Measurements from ENCODE around the gene VSTM4. TPM values are rescaled to one million over a fixed set of nuclear protein-coding genes. Genes with fewer than 3 reads are reported as not detected.

The VSTM4 gene
- total RNA-seq, 1 donor: 10.1 TPM

GRCh38 chr10:49009199-49009979, 105.9 kb downstream of the VSTM4 start:
- Histone ChIP-seq H3K4me1 (ENCODE audit: insufficient read depth, low read length) (no peaks in the 10 kb centered on the region), H2AFZ (ENCODE audit: low read length) (no peak overlapping the region), H3K4me2 (ENCODE audit: insufficient read depth, low read length) (no peak overlapping the region), H3K9me3 (ENCODE audit: low read depth, low read length) (no peaks in the 10 kb centered on the region), H3K79me2 (ENCODE audit: insufficient read depth, low read length) (no peaks in the 10 kb centered on the region), H3K27ac (ENCODE audit: low read depth, low read length) (no peak overlapping the region), H4K20me1 (ENCODE audit: insufficient read depth, low read length) (no peaks in the 10 kb centered on the region), H3K4me3 (ENCODE audit: insufficient read depth, low read length) (no peak overlapping the region), H3K27me3 (ENCODE audit: insufficient read depth, low read length) (peaks cover 14% of the 10 kb centered on the region), H3K36me3 (ENCODE audit: insufficient read depth, low read length) (no peaks in the 10 kb centered on the region)
- TF ChIP-seq CTCF (IDR thresholded peaks at IDR 0.05; ENCODE audit: extremely low read depth, low read depth, low read length): no peak
- DNase-seq (ENCODE audit: insufficient read length, low spot score, missing footprints): no peak

GRCh38 chr10:49008505-49009198, 106.7 kb downstream of the VSTM4 start:
- Histone ChIP-seq H3K4me2 (ENCODE audit: insufficient read depth, low read length) (no peak overlapping the region), H3K4me1 (ENCODE audit: insufficient read depth, low read length) (no peaks in the 10 kb centered on the region), H3K27me3 (ENCODE audit: insufficient read depth, low read length) (peaks cover 14% of the 10 kb centered on the region), H4K20me1 (ENCODE audit: insufficient read depth, low read length) (no peaks in the 10 kb centered on the region), H3K27ac (ENCODE audit: low read depth, low read length) (no peak overlapping the region), H2AFZ (ENCODE audit: low read length) (no peak overlapping the region), H3K4me3 (ENCODE audit: insufficient read depth, low read length) (no peak overlapping the region), H3K36me3 (ENCODE audit: insufficient read depth, low read length) (no peaks in the 10 kb centered on the region), H3K9me3 (ENCODE audit: low read depth, low read length) (no peaks in the 10 kb centered on the region), H3K79me2 (ENCODE audit: insufficient read depth, low read length) (no peaks in the 10 kb centered on the region)
- no peak for TF ChIP-seq CTCF (IDR thresholded peaks at IDR 0.05; ENCODE audit: extremely low read depth, low read depth, low read length)
- DNase-seq (ENCODE audit: insufficient read length, low spot score, missing footprints): no peak

- Histone ChIP-seq H3K4me3 (ENCODE audit: insufficient read depth, low read length) (no peak overlapping the region), H3K4me1 (ENCODE audit: insufficient read depth, low read length) (no peaks in the 10 kb centered on the region), H3K79me2 (ENCODE audit: insufficient read depth, low read length) (no peaks in the 10 kb centered on the region), H3K27ac (ENCODE audit: low read depth, low read length) (no peak overlapping the region), H3K27me3 (ENCODE audit: insufficient read depth, low read length) (peaks cover 14% of the 10 kb centered on the region), H2AFZ (ENCODE audit: low read length) (no peak overlapping the region), H4K20me1 (ENCODE audit: insufficient read depth, low read length) (no peaks in the 10 kb centered on the region), H3K9me3 (ENCODE audit: low read depth, low read length) (no peaks in the 10 kb centered on the region), H3K36me3 (ENCODE audit: insufficient read depth, low read length) (no peaks in the 10 kb centered on the region), H3K4me2 (ENCODE audit: insufficient read depth, low read length) (no peak overlapping the region)
- DNase-seq (ENCODE audit: insufficient read length, low spot score, missing footprints): no peak
- TF ChIP-seq CTCF (IDR thresholded peaks at IDR 0.05; ENCODE audit: extremely low read depth, low read depth, low read length): no peak
Measured at GRCh38 chr10:49008091-49008490, 107.2 kb downstream of the VSTM4 start.

GRCh38 chr10:49007129-49007528, 108.2 kb downstream of the VSTM4 start:
- no peak overlapping the region for H3K4me3 ChIP-seq (ENCODE audit: insufficient read depth, low read length)
- DNase-seq (ENCODE audit: insufficient read length, low spot score, missing footprints): no peak
- no peaks in the 10 kb centered on the region for H3K9me3 ChIP-seq (ENCODE audit: low read depth, low read length)
- no peak overlapping the region for H3K27ac ChIP-seq (ENCODE audit: low read depth, low read length)
- H3K4me1 ChIP-seq (ENCODE audit: insufficient read depth, low read length): no peaks in the 10 kb centered on the region
- H4K20me1 ChIP-seq (ENCODE audit: insufficient read depth, low read length): no peaks in the 10 kb centered on the region
- H3K36me3 ChIP-seq (ENCODE audit: insufficient read depth, low read length): no peaks in the 10 kb centered on the region
- no peak for TF ChIP-seq CTCF (IDR thresholded peaks at IDR 0.05; ENCODE audit: extremely low read depth, low read depth, low read length)
- no peak overlapping the region for H3K4me2 ChIP-seq (ENCODE audit: insufficient read depth, low read length)
- H3K27me3 ChIP-seq (ENCODE audit: insufficient read depth, low read length): peaks cover 14% of the 10 kb centered on the region
- no peak overlapping the region for H2AFZ ChIP-seq (ENCODE audit: low read length)
- no peaks in the 10 kb centered on the region for H3K79me2 ChIP-seq (ENCODE audit: insufficient read depth, low read length)
